NB4 (cell line): ENCODE data around the gene MSI2.

Experiments
- CTCF ChIP-seq: IDR thresholded peaks from one replicate; pipeline ENCODE4 v1.5.1; 2012; ENCODE audit warnings: low read depth, low read length
- POLR2A ChIP-seq: IDR thresholded peaks from 2 replicates; pipeline ENCODE4 v1.6.1; 2011; ENCODE audit warnings: mild to moderate bottlenecking; ENCODE audit not compliant: insufficient read length; ENCODE audit errors: extremely low read depth

- no peak for TF ChIP-seq POLR2A
- TF ChIP-seq CTCF = no peak
Measured at GRCh38 chr17:57627591-57627990, 371.3 kb downstream of the MSI2 start.
